GM23338 (cell line): ENCODE measurements around the gene CBFA2T3. TPM values are rescaled to one million over a fixed set of nuclear protein-coding genes. Genes with fewer than 3 reads are reported as not detected.

Experiments
- ATAC-seq: fragments of 200-7000 bp; cut with Tn5 transposase; 3 replicates; pipeline ENCODE4 v1.9.1; 2020
- DNase-seq: peaks from one replicate; pipeline ENCODE4 v3.0.0-alpha.2; 2015; ENCODE audit warnings: low spot score
- H2AFZ ChIP-seq: fragments of 200-600 bp; sonication (generic); 2 replicates; pipeline ENCODE4 v1.8.0; 2016; ENCODE audit warnings: antibody characterized with exemption, mild to moderate bottlenecking, moderate library complexity
- H3F3A ChIP-seq: fragments of 200-600 bp; sonication (generic); replicated peaks from 2 replicates; pipeline ENCODE4 v1.8.0; 2017; ENCODE audit warnings: antibody characterized with exemption, mixed run types, low read depth
- H3K27ac ChIP-seq: fragments of 200-600 bp; sonication (generic); 2 replicates; pipeline ENCODE4 v1.6.1; 2016; ENCODE audit warnings: low read depth
- H3K27me3 ChIP-seq: fragments of 200-600 bp; sonication (generic); 2 replicates; pipeline ENCODE4 v1.8.0; 2016; ENCODE audit warnings: mild to moderate bottlenecking, mixed run types, moderate library complexity; ENCODE audit not compliant: insufficient read depth
- H3K36me3 ChIP-seq: fragments of 200-600 bp; sonication (generic); 2 replicates; pipeline ENCODE4 v1.8.0; 2016; ENCODE audit warnings: mild to moderate bottlenecking; ENCODE audit not compliant: insufficient read depth
- H3K4me1 ChIP-seq: fragments of 200-600 bp; sonication (generic); 2 replicates; pipeline ENCODE4 v1.8.0; 2016; ENCODE audit warnings: mild to moderate bottlenecking, moderate library complexity; ENCODE audit not compliant: insufficient read depth
- H3K4me2 ChIP-seq: fragments of 200-600 bp; sonication (generic); 2 replicates; pipeline ENCODE4 v1.7.1; 2017; ENCODE audit warnings: mixed run types
- H3K4me3 ChIP-seq: fragments of 200-600 bp; sonication (generic); 2 replicates; pipeline ENCODE4 v1.6.1; 2016; ENCODE audit warnings: mixed run types
- H3K79me2 ChIP-seq: fragments of 200-600 bp; sonication (generic); replicated peaks from 2 replicates; pipeline ENCODE4 v1.8.0; 2017; ENCODE audit warnings: mild to moderate bottlenecking; ENCODE audit not compliant: insufficient read depth
- H3K9me2 ChIP-seq: fragments of 200-600 bp; sonication (generic); 2 replicates; pipeline ENCODE4 v1.8.0; 2017; ENCODE audit not compliant: insufficient read depth
- H4K20me1 ChIP-seq: fragments of 200-600 bp; sonication (generic); replicated peaks from 2 replicates; pipeline ENCODE4 v1.8.0; 2017; ENCODE audit warnings: mild to moderate bottlenecking; ENCODE audit not compliant: insufficient read depth
- H3K27ac Mint-ChIP-seq: 2 replicates; pipeline ENCODE4 v1.8.0; 2020; ENCODE audit warnings: inconsistent platforms, mild to moderate bottlenecking, moderate library complexity, mixed read lengths
- H3K27me3 Mint-ChIP-seq: 3 replicates; pipeline ENCODE4 v1.8.0; 2022; ENCODE audit warnings: low read depth, mild to moderate bottlenecking, moderate library complexity, mixed read lengths, inconsistent platforms; ENCODE audit not compliant: insufficient read depth, poor library complexity
- H3K36me3 Mint-ChIP-seq: 3 replicates; pipeline ENCODE4 v1.8.0; 2021; ENCODE audit warnings: low read depth, mild to moderate bottlenecking, inconsistent platforms, moderate library complexity, mixed read lengths
- H3K4me1 Mint-ChIP-seq: 3 replicates; pipeline ENCODE4 v1.8.0; 2020; ENCODE audit warnings: mild to moderate bottlenecking, inconsistent platforms, mixed read lengths
- H3K4me3 Mint-ChIP-seq: 3 replicates; pipeline ENCODE4 v1.8.0; 2021; ENCODE audit warnings: moderate library complexity, mild to moderate bottlenecking, inconsistent platforms, mixed read lengths
- H3K9me3 Mint-ChIP-seq: 3 replicates; pipeline ENCODE4 v1.8.0; 2020; ENCODE audit warnings: moderate library complexity, mild to moderate bottlenecking, inconsistent platforms, mixed read lengths
- CREB1 ChIP-seq: fragments of 250-450 bp; sonication (Bioruptor Pico); IDR thresholded peaks from 2 replicates; pipeline ENCODE4 v1.5.0; 2020; ENCODE audit warnings: low read depth, mild to moderate bottlenecking, moderate library complexity
- CTCF ChIP-seq, 2 experiments: fragments of 200-600 bp in 1 of 2; sonication (generic) in 1 of 2; conservative IDR thresholded peaks; 2 replicates each; pipeline versions ENCODE4 v1.5.1 to v1.6.1; 2016 to 2017; ENCODE audit warnings: antibody characterized with exemption in 2 of 2, low read depth in 2 of 2, mild to moderate bottlenecking in 2 of 2, moderate library complexity in 1 of 2
- ETS1 ChIP-seq: IDR thresholded peaks from 2 replicates; pipeline ENCODE4 v1.6.1; 2016; ENCODE audit warnings: antibody characterized with exemption
- EZH2 ChIP-seq: fragments of 200-600 bp; sonication (generic); IDR thresholded peaks from one replicate; pipeline ENCODE4 v1.8.0; 2017; ENCODE audit warnings: antibody characterized with exemption, mild to moderate bottlenecking, low read depth; ENCODE audit not compliant: unreplicated experiment
- EZH2phosphoT487 ChIP-seq: fragments of 200-600 bp; sonication (generic); IDR thresholded peaks from one replicate; pipeline ENCODE4 v1.8.1; 2018; ENCODE audit warnings: antibody characterized with exemption; ENCODE audit not compliant: unreplicated experiment
- JUNB ChIP-seq: IDR thresholded peaks from one replicate; pipeline ENCODE4 v1.6.1; 2016; ENCODE audit warnings: antibody characterized with exemption; ENCODE audit not compliant: unreplicated experiment
- POLR2AphosphoS5 ChIP-seq: IDR thresholded peaks from 2 replicates; pipeline ENCODE4 v1.6.1; 2016; ENCODE audit warnings: antibody characterized with exemption, low read depth
- REST ChIP-seq: IDR thresholded peaks from one replicate; pipeline ENCODE4 v1.6.1; 2018; ENCODE audit warnings: antibody characterized with exemption; ENCODE audit not compliant: unreplicated experiment
- STAT1 ChIP-seq: IDR thresholded peaks from one replicate; pipeline ENCODE4 v1.6.1; 2016; ENCODE audit warnings: antibody characterized with exemption; ENCODE audit not compliant: unreplicated experiment
- ZNF114 ChIP-seq: fragments of 250-450 bp; sonication (Bioruptor Pico); IDR thresholded peaks from 2 replicates; pipeline ENCODE4 v1.5.0; 2020; ENCODE audit warnings: mild to moderate bottlenecking, moderate library complexity
- ZNF331 ChIP-seq: fragments of 250-450 bp; sonication (Bioruptor Pico); IDR thresholded peaks from 2 replicates; pipeline ENCODE4 v1.5.0; 2020; ENCODE audit warnings: low read depth, mild to moderate bottlenecking, moderate library complexity
- ZNF462 ChIP-seq: fragments of 250-450 bp; sonication (Bioruptor Pico); IDR thresholded peaks from 2 replicates; pipeline ENCODE4 v1.5.0; 2020; ENCODE audit warnings: mild to moderate bottlenecking, moderate library complexity
- polyA plus RNA-seq: library from polyadenylated mRNA; unstranded; fragments of >200 nt; fragmentation: Nextera tagmentation; extraction: Ambion mirVana; gene quantifications from 2 replicates; pipeline ENCODE4 v1.2.1, GENCODE V29; 2016
- total RNA-seq: library from RNA; depleted of rRNA; stranded (reverse); fragments of >200 nt; shearing (Covaris generic); gene quantifications from 2 replicates; pipeline ENCODE4 v1.2.3, GENCODE V29; 2014

CBFA2T3 gene
- total and polyA plus RNA-seq, 2 experiments from 2014 or later = 0.87 to 1.5 TPM

GRCh38 chr16:88853325-88853941 is 123.6 kb downstream of the CBFA2T3 start (continued):
- TF ChIP-seq ZNF462 (no peak), EZH2 (no peak)

- Histone ChIP-seq H3K79me2 (peaks cover 5% of the 10 kb centered on the region; the same call in 1 of the 2 replicates), H3K4me2 (no peak overlapping the region), H4K20me1 (peaks cover 5% of the 10 kb centered on the region; the same call in 1 of the 2 replicates), H3F3A (0 out of 2 replicates have a peak, but pooled peaks cover 3% of the 10 kb centered on the region), H3K27ac (no peak overlapping the region), H3K9me2 (no peaks in the 10 kb centered on the region), H3K27me3 (no peaks in the 10 kb centered on the region), H3K4me3 (no peak overlapping the region), H2AFZ (no peak overlapping the region), H3K36me3 (no peaks in the 10 kb centered on the region), H3K4me1 (no peaks in the 10 kb centered on the region; the same call in 1 of the 2 replicates)
- H3K27me3 Mint-ChIP-seq = peaks cover 6% of the 10 kb centered on the region
- no peak overlapping the region for H3K27ac Mint-ChIP-seq
- DNase-seq (no peak), ATAC-seq (no peak)
- H3K9me3 Mint-ChIP-seq = peaks cover 12% of the 10 kb centered on the region; the same call in 2 of the 3 replicates
- no peak overlapping the region for H3K4me3 Mint-ChIP-seq
- no peak for TF ChIP-seq CTCF (conservative IDR thresholded peaks at IDR 0.05; ENCODE audit: low read depth in 2 of 2)
- TF ChIP-seq EZH2phosphoT487 = no peak
- TF ChIP-seq EZH2 = no peak
- TF ChIP-seq CREB1 (CRISPR knock-in tag) = no peak
- TF ChIP-seq POLR2AphosphoS5 = no peak
- no peak for TF ChIP-seq JUNB
- no peak for TF ChIP-seq ZNF331 (CRISPR knock-in tag)
- TF ChIP-seq ZNF114 (CRISPR knock-in tag) = no peak
- TF ChIP-seq REST = no peak
- TF ChIP-seq ETS1 = no peak
- no peak for TF ChIP-seq STAT1
- H3K4me1 Mint-ChIP-seq = peaks cover 12% of the 10 kb centered on the region
- peaks cover 22% of the 10 kb centered on the region for H3K36me3 Mint-ChIP-seq
Observed at GRCh38 chr16:88851616-88852015, 125.4 kb downstream of the CBFA2T3 start.
